CD4-positive, alpha-beta T cell treated with Interleukin-4 for 4 hours (primary cell): Measurements from ENCODE around the gene TOMM34.

Source experiments
- DNase-seq: peaks from one replicate; pipeline ENCODE4 v3.0.0-alpha.2; 2020

Gene TOMM34

DNA sequence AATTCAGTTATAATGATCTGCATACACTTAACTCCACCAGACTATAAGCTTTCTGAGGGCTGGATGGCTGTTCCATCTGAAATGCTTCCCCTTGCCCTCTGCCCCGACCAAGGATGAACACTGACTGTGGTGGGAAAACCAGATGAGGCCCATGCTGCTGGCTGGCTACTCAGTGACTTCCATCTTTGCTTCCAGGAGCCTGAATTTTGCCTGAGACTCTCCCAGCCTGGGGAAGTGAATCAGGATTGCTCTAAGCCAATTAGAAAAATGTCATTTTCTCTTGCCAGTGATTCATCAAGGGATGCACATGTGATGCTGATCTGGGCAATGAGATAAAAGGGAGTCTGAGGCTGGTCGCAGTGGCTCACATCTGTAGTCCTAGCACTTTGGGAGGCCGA, 1.7 kb upstream of the TOMM34 start:
- no peak for DNase-seq

GRCh38 chr20:44961011-44961869, 1.0 kb upstream of the TOMM34 start:
- no peak for DNase-seq

DNA sequence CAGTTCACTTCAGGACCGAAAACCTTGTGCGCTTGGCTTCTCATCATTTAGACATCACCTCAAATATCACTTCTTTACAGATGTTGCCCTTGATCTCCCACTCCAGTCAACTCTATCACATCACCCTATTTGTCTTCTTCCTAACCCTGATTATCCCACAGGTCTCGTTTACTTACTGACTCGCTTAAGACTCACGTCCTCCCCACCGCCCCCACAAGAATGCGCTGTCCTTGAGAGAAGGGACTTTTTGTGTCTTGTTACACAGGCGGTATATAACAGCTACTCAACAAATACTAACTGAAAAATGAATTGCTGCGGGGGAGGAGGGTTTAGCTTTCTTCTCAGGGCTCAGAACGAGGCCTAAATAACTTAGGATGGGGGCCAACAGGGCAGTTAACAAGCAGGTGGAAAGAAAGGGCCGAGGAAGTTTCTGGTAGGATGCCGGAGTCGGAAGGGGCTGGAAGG, 527 bp downstream of the TOMM34 start:
- peak; percentile 64 for DNase-seq

DNA sequence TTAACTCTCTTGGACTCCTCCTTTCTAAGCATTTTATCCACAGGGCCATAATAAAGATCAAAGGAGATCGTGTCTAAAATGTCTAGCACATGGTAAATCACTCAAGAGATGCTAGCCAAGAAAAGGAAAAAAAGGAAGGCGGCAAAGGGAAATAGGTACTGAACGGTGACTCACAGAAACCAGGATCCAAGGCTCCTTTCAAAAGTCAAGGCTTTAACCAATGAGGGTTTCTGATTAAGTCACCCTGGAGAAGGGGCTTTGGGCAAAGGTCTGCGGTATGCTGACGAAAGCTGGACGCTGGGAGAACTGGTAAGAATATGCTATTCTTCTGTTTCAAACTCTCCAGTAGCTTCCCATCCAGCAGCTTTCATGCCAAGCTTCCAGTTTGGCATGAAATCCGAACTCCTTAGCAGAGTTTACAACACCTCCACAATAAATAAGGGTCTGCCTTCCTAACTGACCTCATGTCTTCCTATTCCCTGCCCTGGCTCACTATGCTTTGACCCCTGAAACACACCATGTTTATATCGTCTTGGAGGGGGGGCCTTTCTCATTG, 1.0 kb downstream of the TOMM34 start:
- DNase-seq, result no peak

DNA sequence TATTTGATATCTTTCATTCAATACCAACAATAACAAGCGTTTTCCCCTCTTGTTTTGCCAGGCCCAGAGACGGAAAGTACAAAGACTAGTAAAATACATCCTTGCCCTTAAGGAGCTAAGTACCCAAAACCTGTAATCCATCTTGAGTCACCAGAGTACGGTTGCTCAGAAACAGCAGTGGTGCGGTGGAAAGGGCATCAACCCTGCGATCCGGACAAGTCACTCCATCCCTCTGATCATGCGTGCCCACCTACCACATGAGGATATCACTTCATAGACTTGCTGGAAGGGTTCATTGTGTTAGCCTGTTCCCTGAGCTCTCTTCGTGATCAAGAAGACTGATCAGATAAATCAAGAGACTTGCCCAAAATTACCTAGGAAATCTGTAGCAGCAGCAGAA, 1.9 kb downstream of the TOMM34 start:
- DNase-seq, result no peak

GRCh38 chr20:44956410-44956809, 3.8 kb downstream of the TOMM34 start:
- DNase-seq, result no peak

DNA sequence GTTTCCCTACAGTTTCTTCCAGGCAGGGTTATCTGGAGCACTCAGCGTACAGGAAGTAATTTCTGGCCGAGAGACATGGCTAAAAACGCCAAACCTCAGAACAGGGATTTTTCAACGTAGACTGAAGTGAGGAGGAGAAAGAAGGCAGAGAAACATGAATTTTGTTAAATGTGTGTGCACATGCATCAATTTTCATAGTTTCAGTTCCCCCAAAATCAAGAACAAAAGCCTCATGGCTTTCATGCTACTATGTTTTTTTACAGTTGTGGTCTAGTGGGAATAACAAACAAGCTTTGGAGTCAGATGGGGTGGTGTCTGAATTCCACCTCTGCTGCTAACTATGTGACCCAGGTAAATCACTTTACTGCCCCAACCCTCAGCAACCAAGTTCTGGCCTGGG, 4.9 kb downstream of the TOMM34 start:
- DNase-seq, result no peak

GRCh38 chr20:44954211-44954610, 6.0 kb downstream of the TOMM34 start:
- no peak for DNase-seq

DNA sequence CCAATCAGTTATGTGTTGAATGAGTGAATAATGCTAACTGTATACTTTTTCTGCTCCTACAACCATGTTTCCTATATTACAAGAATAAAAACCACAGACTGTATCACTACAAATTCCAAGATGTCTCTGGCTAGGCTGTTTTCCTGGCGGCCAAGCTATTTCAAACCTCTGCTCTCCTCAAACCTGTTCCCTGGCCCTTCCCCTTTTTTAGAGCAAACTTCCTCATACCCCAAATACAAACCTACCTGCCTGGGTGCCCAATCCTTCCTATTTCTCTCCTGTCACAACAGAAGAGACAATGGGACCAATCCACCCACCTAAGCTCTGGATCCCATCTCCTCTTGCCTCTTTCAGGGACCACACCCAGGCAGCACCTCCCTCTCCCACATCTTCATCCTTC, 7.5 kb downstream of the TOMM34 start:
- DNase-seq, result no peak

GRCh38 chr20:44950368-44950767, 9.8 kb downstream of the TOMM34 start:
- no peak for DNase-seq

DNA sequence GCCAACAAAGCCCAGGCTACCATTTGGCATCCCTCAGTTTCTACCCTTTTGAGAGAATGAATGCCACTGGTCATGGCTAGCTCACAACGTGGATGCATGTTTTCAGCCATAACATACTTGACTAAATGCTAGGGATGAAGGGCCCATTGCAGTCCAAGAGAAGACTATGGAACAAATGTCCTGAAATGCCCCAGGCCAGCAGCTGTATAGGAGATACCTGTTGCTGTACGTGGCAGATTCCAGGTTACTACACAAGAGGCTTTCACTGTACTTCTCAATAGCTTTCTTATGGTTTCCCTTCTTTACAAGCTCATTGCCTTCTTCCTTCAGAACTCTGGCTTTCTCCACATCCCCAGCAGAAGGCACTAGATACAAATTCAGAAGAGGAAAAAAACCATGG, 11.7 kb downstream of the TOMM34 start:
- DNase-seq, result no peak

DNA sequence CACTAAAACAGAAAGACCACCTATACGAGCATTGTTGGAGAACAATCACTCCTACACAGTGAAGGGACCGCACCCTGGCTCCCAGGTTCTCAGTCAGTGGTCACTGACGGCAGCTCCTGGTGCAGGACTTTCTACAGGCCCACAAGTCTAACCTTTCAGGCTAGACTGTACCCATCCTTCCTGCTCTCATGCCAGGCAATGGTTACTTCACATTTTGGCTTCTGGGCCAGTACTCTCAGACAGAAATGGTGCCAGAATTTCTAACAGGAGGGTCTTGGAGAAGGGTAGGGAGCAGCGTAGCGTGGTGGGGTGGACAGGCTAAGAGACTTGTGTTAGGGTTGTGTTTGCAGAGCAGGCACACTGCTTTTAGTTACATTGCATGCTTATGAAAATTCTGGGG, 12.1 kb downstream of the TOMM34 start:
- DNase-seq, result no peak

DNA sequence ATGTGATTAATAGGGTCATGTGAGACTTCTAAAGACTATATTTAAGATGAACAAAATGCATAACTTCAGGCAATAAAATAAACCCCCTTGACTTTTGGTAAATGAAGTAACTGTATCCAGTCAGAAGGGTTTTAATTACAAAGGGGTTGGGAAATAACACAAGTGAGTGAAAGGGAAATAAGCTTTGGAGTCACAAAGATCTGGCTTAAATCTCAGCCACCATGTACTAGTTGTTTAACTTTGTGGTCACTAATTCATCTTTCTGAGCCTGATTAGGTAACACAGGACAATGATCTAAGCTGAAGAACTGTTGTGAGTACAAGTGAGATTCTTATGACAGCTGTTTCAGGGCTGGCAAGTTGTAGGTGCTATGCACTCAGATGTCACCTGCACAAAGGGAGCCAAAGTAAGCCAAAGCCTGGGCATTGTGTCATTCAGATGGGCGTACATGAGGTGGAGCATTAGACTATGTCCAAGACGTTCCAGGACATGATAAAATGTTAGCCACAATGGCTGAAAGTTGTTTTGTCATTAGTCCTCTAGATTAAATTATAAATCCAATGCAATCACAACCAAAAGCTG, 13.8 kb downstream of the TOMM34 start:
- DNase-seq, result no peak

DNA sequence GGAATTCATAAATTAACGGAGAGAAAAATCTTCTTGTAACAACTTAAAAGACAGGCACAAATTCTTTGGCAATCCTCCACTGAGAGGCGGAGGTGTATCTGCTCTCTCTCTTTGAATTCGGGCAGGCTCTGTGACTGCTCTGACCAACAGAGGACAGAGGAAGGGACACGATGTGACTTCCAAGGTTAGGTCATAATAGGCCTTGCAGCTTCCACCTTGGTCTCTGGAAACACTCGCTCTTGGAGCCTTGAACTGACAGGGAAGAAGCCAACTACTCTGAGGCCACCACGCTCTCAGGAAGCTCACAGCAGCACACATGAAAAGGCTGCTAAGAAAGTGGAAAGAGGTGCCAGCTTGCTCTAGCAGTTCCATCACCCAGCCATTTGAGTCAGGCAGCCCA, 14.9 kb downstream of the TOMM34 start:
- DNase-seq, result no peak

DNA sequence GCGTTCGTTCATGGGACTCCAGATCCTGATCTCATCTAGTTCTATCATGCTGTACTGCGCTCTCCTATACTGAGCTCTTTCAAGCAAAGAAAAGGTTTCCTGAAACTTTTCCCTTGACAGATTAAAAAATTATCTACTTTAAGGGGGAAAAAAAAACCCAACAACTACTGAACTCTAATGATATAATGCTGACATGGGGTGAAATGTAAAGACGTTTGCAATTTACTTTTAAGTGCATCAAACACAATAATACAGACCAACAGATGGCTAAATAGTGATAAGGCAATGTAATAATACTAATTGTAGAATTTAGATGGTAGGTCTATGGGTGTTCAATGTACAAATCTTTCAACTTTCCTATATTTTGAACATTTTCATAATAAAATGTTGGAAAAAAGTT, 16.4 kb downstream of the TOMM34 start:
- no peak for DNase-seq

DNA sequence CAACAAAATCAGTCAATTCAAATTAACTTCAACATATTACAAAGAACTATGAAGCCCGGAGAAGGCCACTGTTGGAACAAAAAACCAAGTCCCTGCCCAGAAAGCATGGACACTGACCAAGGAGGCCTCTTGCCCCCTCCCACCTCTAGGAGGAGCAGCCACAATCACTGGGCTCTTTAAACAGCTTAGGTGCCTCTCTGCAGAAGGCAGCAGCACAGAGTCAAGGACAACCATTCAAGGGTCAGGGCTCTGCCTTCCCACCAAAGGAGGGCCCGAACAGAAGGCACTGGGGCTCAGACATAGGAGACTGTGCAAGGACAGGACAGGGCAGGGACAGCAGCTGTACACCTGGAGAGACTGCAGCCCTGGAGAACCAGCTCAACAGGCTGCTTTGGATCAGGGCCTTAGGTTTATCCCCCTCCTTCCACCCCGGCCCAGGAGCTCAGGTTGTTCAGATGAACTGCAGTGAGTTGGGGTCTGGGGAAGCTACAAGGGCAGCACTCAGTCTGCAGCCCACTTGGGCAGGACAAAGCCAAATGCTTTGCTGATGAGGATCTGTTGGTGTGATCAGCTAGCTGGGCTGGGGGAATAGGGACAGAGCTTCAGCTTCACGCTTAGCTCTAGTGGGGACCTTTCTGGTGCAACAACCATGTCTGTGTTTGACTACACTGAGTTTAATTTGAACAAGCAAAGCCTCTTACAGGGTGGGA, 17.8 kb downstream of the TOMM34 start:
- no peak for DNase-seq

- no peak for DNase-seq
Observed at GRCh38 chr20:44941120-44941691, 19.0 kb downstream of the TOMM34 start.

DNA sequence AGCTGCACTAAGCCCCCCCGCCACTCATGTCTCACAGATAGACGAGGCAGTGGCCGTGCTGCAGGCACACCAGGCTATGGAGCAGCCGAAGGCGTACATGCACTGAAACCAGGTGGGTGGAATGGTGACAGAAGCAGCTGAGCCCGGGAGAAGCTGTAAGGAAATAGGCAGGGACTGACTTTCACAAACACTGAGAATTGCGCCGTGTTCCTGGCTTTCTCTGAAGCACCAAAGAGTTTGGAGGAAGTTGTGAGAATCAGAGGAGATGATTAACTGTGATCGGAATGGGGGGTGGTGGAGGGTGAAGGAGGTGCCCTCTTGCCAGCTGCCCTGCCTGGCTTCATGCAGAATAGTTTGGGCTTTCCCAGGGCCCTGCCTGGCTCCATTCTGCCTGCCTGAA, 21.6 kb downstream of the TOMM34 start:
- no peak for DNase-seq

- no peak for DNase-seq
Observed at GRCh38 chr20:44936510-44936909, 23.7 kb downstream of the TOMM34 start.

- no peak for DNase-seq
Observed at GRCh38 chr20:44932916-44933315, 27.3 kb downstream of the TOMM34 start.

DNA sequence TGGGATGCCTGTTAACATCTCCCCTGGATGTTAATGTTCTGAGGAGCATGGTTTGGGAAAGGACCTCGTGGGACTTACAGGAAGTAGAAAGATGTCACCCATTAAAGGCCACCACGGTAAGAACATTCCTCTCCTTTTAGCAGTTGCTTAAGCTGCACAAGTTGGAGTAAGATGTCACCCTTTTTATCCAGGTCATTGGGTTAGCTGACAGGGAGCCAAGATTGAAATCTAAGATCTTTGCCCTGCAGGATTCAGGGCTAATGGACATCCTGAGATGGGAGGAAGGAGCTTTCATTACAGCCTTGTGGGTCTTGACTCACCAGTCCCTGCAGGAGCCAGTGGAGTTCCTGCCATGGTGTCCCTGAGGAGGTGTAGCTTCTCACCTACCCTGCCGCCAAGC, 28.3 kb downstream of the TOMM34 start:
- DNase-seq, result no peak

- no peak for DNase-seq
Observed at GRCh38 chr20:44930517-44931168, 29.6 kb downstream of the TOMM34 start.

GRCh38 chr20:44928595-44928994, 31.6 kb downstream of the TOMM34 start:
- DNase-seq, result no peak
